Naive thymus-derived CD4-positive, alpha-beta T cell (primary cell): ENCODE results near the gene GLIS1. TPM values are rescaled to one million over a fixed set of nuclear protein-coding genes. Genes with fewer than 3 reads are reported as not detected.

Experiments
- ATAC-seq: fragments of 150-1000 bp; cut with Tn5 transposase; 2 replicates; pipeline ENCODE4 v1.10.0; 2021; ENCODE audit warnings: mild to moderate bottlenecking, moderate library complexity
- CTCF ChIA-PET: fragments of 350-600 bp; sonication (Branson Sonifier 250); formaldehyde crosslinking; loops from one replicate; lab custom pipeline; 2021; ENCODE audit warnings: antibody characterized with exemption; lab: Charles Lee
- POLR2A ChIA-PET: fragments of 350-600 bp; sonication (Branson Sonifier 250); formaldehyde crosslinking; loops from one replicate; lab custom pipeline; 2021; ENCODE audit warnings: antibody characterized with exemption, inconsistent platforms; lab: Charles Lee
- DNase-seq, 9 donors: peaks; one replicate each; pipeline versions ENCODE4 v3.0.0 to v3.0.0-alpha.2; 2020 to 2022; ENCODE audit warnings: mixed read lengths in 1 of 9
- H3K27ac ChIP-seq: one replicate; pipeline ENCODE4 v1.7.0; 2013; ENCODE audit warnings: mild to moderate bottlenecking, low read depth, low read length, moderate library complexity
- H3K27me3 ChIP-seq, 2 donors: one replicate each; pipeline ENCODE4 v1.7.0; 2013; ENCODE audit warnings: low read length in 2 of 2, mild to moderate bottlenecking in 2 of 2, moderate library complexity in 2 of 2; ENCODE audit not compliant: control insufficient read depth in 2 of 2, insufficient read depth in 2 of 2
- H3K36me3 ChIP-seq, 3 experiments: 1 replicate in 2 of 3; 2 replicates in 1 of 3; pipeline ENCODE4 v1.7.0; 2013; ENCODE audit warnings: low read length in 3 of 3, mild to moderate bottlenecking in 3 of 3, moderate library complexity in 1 of 3; ENCODE audit not compliant: insufficient read depth in 3 of 3, control insufficient read depth in 2 of 3
- H3K4me1 ChIP-seq, 2 donors: one replicate each; pipeline ENCODE4 v1.7.0; 2013; ENCODE audit warnings: low read length in 2 of 2, mild to moderate bottlenecking in 2 of 2, moderate library complexity in 1 of 2; ENCODE audit not compliant: control insufficient read depth in 2 of 2, insufficient read depth in 2 of 2
- H3K4me3 ChIP-seq: 2 replicates; pipeline ENCODE4 v1.7.0; 2013; ENCODE audit warnings: mild to moderate bottlenecking, low read length
- H3K9me3 ChIP-seq, 3 experiments: 1 replicate in 2 of 3; 2 replicates in 1 of 3; pipeline ENCODE4 v1.7.0; 2013; ENCODE audit warnings: low read length in 3 of 3; ENCODE audit not compliant: control insufficient read depth in 2 of 3
- H3K27ac Mint-ChIP-seq, 9 donors: one replicate each; pipeline ENCODE4 v1.8.0; 2020 to 2022; ENCODE audit warnings: mixed read lengths in 9 of 9, mild to moderate bottlenecking in 8 of 9, moderate library complexity in 5 of 9, inconsistent platforms in 2 of 9
- H3K27me3 Mint-ChIP-seq, 5 donors: one replicate each; pipeline ENCODE4 v1.8.0; 2021 to 2022; ENCODE audit warnings: mixed read lengths in 5 of 5, mild to moderate bottlenecking in 1 of 5
- H3K36me3 Mint-ChIP-seq, 5 donors: one replicate each; pipeline ENCODE4 v1.8.0; 2020 to 2022; ENCODE audit warnings: mixed read lengths in 5 of 5, mild to moderate bottlenecking in 3 of 5, inconsistent platforms in 1 of 5
- H3K4me1 Mint-ChIP-seq, 7 donors: one replicate each; pipeline ENCODE4 v1.8.0; 2020 to 2022; ENCODE audit warnings: mixed read lengths in 7 of 7, mild to moderate bottlenecking in 3 of 7, inconsistent platforms in 1 of 7
- H3K4me3 Mint-ChIP-seq, 10 donors: one replicate each; pipeline ENCODE4 v1.8.0; 2020 to 2022; ENCODE audit warnings: mild to moderate bottlenecking in 10 of 10, mixed read lengths in 10 of 10, moderate library complexity in 6 of 10, inconsistent platforms in 2 of 10
- H3K9me3 Mint-ChIP-seq, 11 donors: one replicate each; pipeline ENCODE4 v1.8.0; 2020 to 2022; ENCODE audit warnings: mixed read lengths in 11 of 11, mild to moderate bottlenecking in 4 of 11, inconsistent platforms in 1 of 11, moderate library complexity in 1 of 11
- intact Hi-C, 2 donors: fragments of 100-400 bp; cut with micrococcal nuclease; formaldehyde crosslinking; loops; one replicate each; pipeline ENCODE4 v1.15.1; 2023
- polyA plus RNA-seq, 2 donors: library from polyadenylated mRNA; unstranded; fragments of 300-500 nt; fragmentation: Illumina TruSeq; gene quantifications; one replicate each; pipeline ENCODE4 v1.2.3, GENCODE V29; 2021
- total RNA-seq, 6 experiments: library from RNA in 5 of 6; stranded (reverse) in 5 of 6; gene quantifications; 1 replicate in 5 of 6; 2 replicates in 1 of 6; pipeline ENCODE4 v1.2.3 and lab custom pipeline; 2021 to 2026

Gene GLIS1
- total and polyA plus RNA-seq, 7 experiments from 2014 or later: not detected

- H3K4me3 Mint-ChIP-seq: no peak overlapping the region
- peaks cover 0 to 10% (median 5%) of the 10 kb centered on the region in 5 donors for H3K27me3 Mint-ChIP-seq
- no peaks in the 10 kb centered on the region for H3K9me3 ChIP-seq
- H3K27ac ChIP-seq: no peak overlapping the region
- no peaks in the 10 kb centered on the region for H3K36me3 Mint-ChIP-seq
- DNase-seq: no peak
- no peak overlapping the region for H3K4me3 ChIP-seq
- H3K36me3 ChIP-seq: no peaks in the 10 kb centered on the region
- H3K4me1 Mint-ChIP-seq: peaks cover 0 to 1% (median 0%) of the 10 kb centered on the region in 7 donors
- intact Hi-C loops: no loop called here
- peaks cover 0 to 2% (median 0%) of the 10 kb centered on the region in 11 donors for H3K9me3 Mint-ChIP-seq
- H3K27ac Mint-ChIP-seq: no peak overlapping the region
- no peaks in the 10 kb centered on the region for H3K27me3 ChIP-seq
- ATAC-seq: no peak
- H3K4me1 ChIP-seq: no peaks in the 10 kb centered on the region
- POLR2A ChIA-PET: no interaction called here
- CTCF ChIA-PET: no interaction called here
Observed at GRCh38 chr1:53552981-53553733, 185.8 kb downstream of the GLIS1 start.

GRCh38 chr1:53552146-53552861 lies 186.7 kb downstream of the GLIS1 start:
- H3K27me3 Mint-ChIP-seq: peaks cover 0 to 10% (median 5%) of the 10 kb centered on the region in 5 donors
- CTCF ChIA-PET: no interaction called here
- Histone ChIP-seq H3K36me3 (no peaks in the 10 kb centered on the region), H3K4me1 (no peaks in the 10 kb centered on the region), H3K4me3 (no peak overlapping the region), H3K9me3 (no peaks in the 10 kb centered on the region), H3K27me3 (no peaks in the 10 kb centered on the region), H3K27ac (no peak overlapping the region)
- POLR2A ChIA-PET: no interaction called here
- H3K4me1 Mint-ChIP-seq: peaks cover 0 to 1% (median 0%) of the 10 kb centered on the region in 7 donors
- H3K4me3 Mint-ChIP-seq: no peak overlapping the region
- H3K9me3 Mint-ChIP-seq: peaks cover 0 to 2% (median 0%) of the 10 kb centered on the region in 11 donors
- no peaks in the 10 kb centered on the region for H3K36me3 Mint-ChIP-seq
- no peak overlapping the region for H3K27ac Mint-ChIP-seq
- intact Hi-C loops: no loop called here
- no peak for ATAC-seq
- no peak for DNase-seq

GRCh38 chr1:53551428-53551995 lies 187.5 kb downstream of the GLIS1 start:
- peaks cover 0 to 2% (median 0%) of the 10 kb centered on the region in 11 donors for H3K9me3 Mint-ChIP-seq
- intact Hi-C loops: no loop called here
- ChIA-PET POLR2A (no interaction called here), CTCF (no interaction called here)
- no peaks in the 10 kb centered on the region for H3K36me3 Mint-ChIP-seq
- peaks cover 0 to 10% (median 5%) of the 10 kb centered on the region in 5 donors for H3K27me3 Mint-ChIP-seq
- Histone ChIP-seq H3K4me1 (no peaks in the 10 kb centered on the region), H3K27ac (no peak overlapping the region), H3K36me3 (no peaks in the 10 kb centered on the region), H3K9me3 (no peaks in the 10 kb centered on the region), H3K27me3 (no peaks in the 10 kb centered on the region), H3K4me3 (no peak overlapping the region)
- peaks cover 0 to 1% (median 0%) of the 10 kb centered on the region in 7 donors for H3K4me1 Mint-ChIP-seq
- no peak overlapping the region for H3K27ac Mint-ChIP-seq
- no peak for DNase-seq
- ATAC-seq: no peak
- no peak overlapping the region for H3K4me3 Mint-ChIP-seq

GRCh38 chr1:53550201-53550741 lies 188.7 kb downstream of the GLIS1 start:
- Histone ChIP-seq H3K36me3 (no peaks in the 10 kb centered on the region), H3K4me1 (no peaks in the 10 kb centered on the region), H3K9me3 (no peaks in the 10 kb centered on the region), H3K27me3 (no peaks in the 10 kb centered on the region), H3K4me3 (no peak overlapping the region), H3K27ac (no peak overlapping the region)
- H3K27me3 Mint-ChIP-seq: peaks cover 0 to 10% (median 5%) of the 10 kb centered on the region in 5 donors
- ChIA-PET POLR2A (no interaction called here), CTCF (no interaction called here)
- intact Hi-C loops: no loop called here
- no peak for ATAC-seq
- no peak for DNase-seq
- H3K4me1 Mint-ChIP-seq: peaks cover 0 to 1% (median 0%) of the 10 kb centered on the region in 7 donors
- H3K9me3 Mint-ChIP-seq: peaks cover 0 to 2% (median 0%) of the 10 kb centered on the region in 11 donors
- no peak overlapping the region for H3K27ac Mint-ChIP-seq
- H3K36me3 Mint-ChIP-seq: no peaks in the 10 kb centered on the region
- H3K4me3 Mint-ChIP-seq: no peak overlapping the region

GRCh38 chr1:53549781-53550180 lies 189.2 kb downstream of the GLIS1 start:
- H3K36me3 Mint-ChIP-seq: no peaks in the 10 kb centered on the region
- H3K9me3 ChIP-seq: no peaks in the 10 kb centered on the region
- no peaks in the 10 kb centered on the region for H3K27me3 ChIP-seq
- H3K4me3 ChIP-seq: no peak overlapping the region
- peaks cover 0 to 2% (median 0%) of the 10 kb centered on the region in 11 donors for H3K9me3 Mint-ChIP-seq
- H3K4me3 Mint-ChIP-seq: peak overlapping the region in 1 of 10 donors; percentile 49
- H3K27me3 Mint-ChIP-seq: peaks cover 0 to 10% (median 5%) of the 10 kb centered on the region in 5 donors
- peaks cover 0 to 1% (median 0%) of the 10 kb centered on the region in 7 donors for H3K4me1 Mint-ChIP-seq
- ChIA-PET CTCF (interaction anchor here (0.6 kb wide), 1 partner anchor 410 kb away, joined by 3 read pairs; no protein-coding TSS in a partner anchor), POLR2A (no interaction called here)
- H3K4me1 ChIP-seq: no peaks in the 10 kb centered on the region
- no peak overlapping the region for H3K27ac Mint-ChIP-seq
- H3K27ac ChIP-seq: no peak overlapping the region
- ATAC-seq (no peak), DNase-seq (no peak)
- intact Hi-C loops: no loop called here
- no peaks in the 10 kb centered on the region for H3K36me3 ChIP-seq

GRCh38 chr1:53549287-53549686 lies 189.7 kb downstream of the GLIS1 start:
- Mint-ChIP-seq H3K27me3 (peaks cover 0 to 10% (median 5%) of the 10 kb centered on the region in 5 donors), H3K4me1 (peaks cover 0 to 4% (median 0%) of the 10 kb centered on the region in 7 donors), H3K27ac (no peak overlapping the region), H3K36me3 (no peaks in the 10 kb centered on the region), H3K4me3 (no peak overlapping the region), H3K9me3 (peaks cover 0 to 2% (median 0%) of the 10 kb centered on the region in 11 donors)
- Histone ChIP-seq H3K4me3 (no peak overlapping the region), H3K36me3 (no peaks in the 10 kb centered on the region), H3K4me1 (no peaks in the 10 kb centered on the region), H3K27ac (no peak overlapping the region), H3K9me3 (no peaks in the 10 kb centered on the region), H3K27me3 (no peaks in the 10 kb centered on the region)
- CTCF ChIA-PET: interaction anchor here (0.6 kb wide), 1 partner anchor 411 kb away, joined by 3 read pairs; no protein-coding TSS in a partner anchor
- DNase-seq: no peak
- ATAC-seq: no peak
- POLR2A ChIA-PET: no interaction called here
- intact Hi-C loops: no loop called here
